Parathyroid adenoma (tissue), 2 donors: ENCODE data around the gene ARMC9.

ENCODE experiments used
- H2AFZ ChIP-seq: fragments of 300-600 bp; sonication (generic); one replicate; pipeline ENCODE4 v1.7.0; 2017; ENCODE audit warnings: antibody characterized with exemption, mild to moderate bottlenecking
- H3K27ac ChIP-seq: fragments of 300-600 bp; sonication (generic); one replicate; pipeline ENCODE4 v1.7.0; 2017
- H3K27me3 ChIP-seq: fragments of 300-600 bp; sonication (generic); one replicate; pipeline ENCODE4 v1.7.0; 2017; ENCODE audit warnings: low read length; ENCODE audit not compliant: control insufficient read depth, insufficient read depth
- H3K36me3 ChIP-seq: fragments of 300-600 bp; sonication (generic); one replicate; pipeline ENCODE4 v1.7.0; 2017; ENCODE audit warnings: low read length; ENCODE audit not compliant: control insufficient read depth, insufficient read depth
- H3K4me1 ChIP-seq: fragments of 300-600 bp; sonication (generic); one replicate; pipeline ENCODE4 v1.7.0; 2017; ENCODE audit warnings: control low read depth
- H3K4me2 ChIP-seq: fragments of 300-600 bp; sonication (generic); one replicate; pipeline ENCODE4 v1.7.0; 2017; ENCODE audit warnings: low read length
- H3K4me3 ChIP-seq: fragments of 300-600 bp; sonication (generic); one replicate; pipeline ENCODE4 v1.7.0; 2017; ENCODE audit warnings: low read depth, low read length
- H3K79me2 ChIP-seq: fragments of 300-600 bp; sonication (generic); one replicate; pipeline ENCODE4 v1.7.0; 2017; ENCODE audit warnings: control low read depth
- H3K9ac ChIP-seq: fragments of 300-600 bp; sonication (generic); one replicate; pipeline ENCODE4 v1.7.0; 2017; ENCODE audit warnings: mild to moderate bottlenecking
- H3K9me3 ChIP-seq: fragments of 300-600 bp; sonication (generic); one replicate; pipeline ENCODE4 v1.7.0; 2017; ENCODE audit warnings: low read length; ENCODE audit not compliant: control insufficient read depth
- CTCF ChIP-seq: fragments of 300-600 bp; sonication (generic); IDR thresholded peaks from one replicate; pipeline ENCODE4 v1.7.0; 2017; ENCODE audit warnings: antibody characterized with exemption, mild to moderate bottlenecking
- donor health status: primary hyperparathyroidism.

ARMC9 gene

GRCh38 chr2:231259104-231259503, 60.7 kb downstream of the ARMC9 start:
- no peaks in the 10 kb centered on the region for H3K27me3 ChIP-seq
- H3K36me3 ChIP-seq, result no peaks in the 10 kb centered on the region
- no peak overlapping the region for H3K4me2 ChIP-seq
- no peaks in the 10 kb centered on the region for H3K9me3 ChIP-seq
- H3K4me3 ChIP-seq, result no peak overlapping the region
- no peaks in the 10 kb centered on the region for H3K4me1 ChIP-seq
- no peak for TF ChIP-seq CTCF
- no peaks in the 10 kb centered on the region for H3K79me2 ChIP-seq
- no peak overlapping the region for H3K9ac ChIP-seq
- H2AFZ ChIP-seq, result no peak overlapping the region
- H3K27ac ChIP-seq, result no peak overlapping the region

GRCh38 chr2:231260442-231261208, 62.2 kb downstream of the ARMC9 start:
- Histone ChIP-seq H3K27me3 (no peaks in the 10 kb centered on the region), H3K9ac (no peak overlapping the region), H2AFZ (no peak overlapping the region), H3K79me2 (no peaks in the 10 kb centered on the region), H3K4me3 (no peak overlapping the region), H3K9me3 (no peaks in the 10 kb centered on the region), H3K27ac (no peak overlapping the region), H3K4me1 (no peaks in the 10 kb centered on the region), H3K36me3 (no peaks in the 10 kb centered on the region), H3K4me2 (no peak overlapping the region)
- no peak for TF ChIP-seq CTCF

GRCh38 chr2:231263118-231263831, 64.8 kb downstream of the ARMC9 start:
- no peaks in the 10 kb centered on the region for H3K36me3 ChIP-seq
- H3K4me1 ChIP-seq, result no peaks in the 10 kb centered on the region
- no peak overlapping the region for H3K4me3 ChIP-seq
- no peak overlapping the region for H3K9ac ChIP-seq
- no peak overlapping the region for H3K4me2 ChIP-seq
- H3K27ac ChIP-seq, result no peak overlapping the region
- TF ChIP-seq CTCF, result no peak
- no peaks in the 10 kb centered on the region for H3K27me3 ChIP-seq
- H3K79me2 ChIP-seq, result no peaks in the 10 kb centered on the region
- H3K9me3 ChIP-seq, result no peaks in the 10 kb centered on the region
- H2AFZ ChIP-seq, result no peak overlapping the region

DNA sequence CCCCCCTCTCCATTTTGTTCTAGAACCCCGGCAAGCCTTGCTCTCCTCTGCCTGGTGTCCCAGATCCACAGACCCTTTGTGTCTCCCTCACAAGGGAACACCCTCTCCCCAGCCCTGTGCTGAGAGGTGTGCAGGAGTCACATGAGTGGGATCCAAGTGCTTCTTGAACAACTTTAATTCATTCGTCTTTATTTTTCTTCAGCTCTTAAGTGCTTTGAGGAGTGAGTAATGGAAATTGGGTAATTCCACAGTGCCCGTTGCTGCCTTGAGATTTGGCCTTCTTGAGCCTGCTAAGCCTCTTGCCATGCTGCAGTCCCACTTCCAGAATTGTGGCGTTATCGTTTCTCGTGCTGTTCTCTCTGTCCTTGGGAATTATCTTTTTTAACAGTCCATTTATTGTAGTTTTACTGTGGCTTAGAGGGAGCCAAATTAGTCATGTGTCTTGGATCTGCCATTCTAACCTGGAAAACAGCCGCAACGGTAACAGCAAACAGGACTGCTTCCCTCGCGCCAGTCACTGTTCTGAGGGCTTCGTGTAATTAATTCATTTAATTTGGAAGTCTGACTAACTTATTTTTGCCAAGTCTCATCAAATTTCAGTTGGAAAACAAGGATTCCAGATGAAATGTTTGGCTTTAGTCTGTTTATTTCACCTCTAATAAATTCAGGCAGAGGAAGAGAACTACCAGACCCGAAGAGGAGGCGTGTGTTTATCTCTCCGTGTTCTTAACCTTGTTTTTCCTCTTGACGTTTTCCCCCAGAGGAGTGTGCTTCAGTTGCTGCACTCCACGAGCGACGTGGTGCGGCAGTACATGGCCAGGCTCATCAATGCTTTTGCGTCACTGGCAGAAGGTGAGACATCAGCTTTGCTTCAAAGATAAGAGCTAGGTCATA, 72.0 kb downstream of the ARMC9 start:
- H3K27ac ChIP-seq, result no peak overlapping the region
- TF ChIP-seq CTCF, result no peak
- H3K4me1 ChIP-seq, result peaks cover 6% of the 10 kb centered on the region

More for the DNA sequence above, 72.0 kb downstream of the ARMC9 start:
- Histone ChIP-seq H3K4me2 (no peak overlapping the region), H3K4me3 (no peak overlapping the region), H3K9ac (no peak overlapping the region), H3K9me3 (no peaks in the 10 kb centered on the region), H3K27me3 (no peaks in the 10 kb centered on the region), H3K79me2 (no peaks in the 10 kb centered on the region), H3K36me3 (no peaks in the 10 kb centered on the region), H2AFZ (no peak overlapping the region)
